Hepatocyte (in vitro differentiated cells): ENCODE data around the gene ABHD8. TPM values are rescaled to one million over a fixed set of nuclear protein-coding genes. Genes with fewer than 3 reads are reported as not detected.

Source experiments
- DNase-seq: peaks from one replicate; pipeline ENCODE4 v3.0.0-alpha.2; 2016; ENCODE audit warnings: low spot score
- H2AFZ ChIP-seq: fragments of 200-600 bp; sonication (generic); 2 replicates; pipeline ENCODE4 v1.6.0; 2016; ENCODE audit warnings: antibody characterized with exemption, mild to moderate bottlenecking
- H3K27ac ChIP-seq: fragments of 200-600 bp; sonication (generic); 2 replicates; pipeline ENCODE4 v1.5.1; 2016; ENCODE audit warnings: mild to moderate bottlenecking
- H3K27me3 ChIP-seq: fragments of 200-600 bp; sonication (generic); 2 replicates; pipeline ENCODE4 v1.6.1; 2016
- H3K36me3 ChIP-seq: fragments of 200-600 bp; sonication (generic); replicated peaks from 2 replicates; pipeline ENCODE4 v1.5.1; 2016; ENCODE audit warnings: low read depth; ENCODE audit not compliant: insufficient read depth
- H3K4me1 ChIP-seq: fragments of 200-600 bp; sonication (generic); 2 replicates; pipeline ENCODE4 v1.5.1; 2016; ENCODE audit warnings: mild to moderate bottlenecking, moderate library complexity; ENCODE audit not compliant: insufficient read depth
- H3K4me2 ChIP-seq: fragments of 200-600 bp; sonication (generic); 2 replicates; pipeline ENCODE4 v1.6.0; 2016
- H3K4me3 ChIP-seq: fragments of 200-600 bp; sonication (generic); 2 replicates; pipeline ENCODE4 v1.5.1; 2016; ENCODE audit warnings: mild to moderate bottlenecking
- H3K79me2 ChIP-seq: fragments of 200-600 bp; sonication (generic); 2 replicates; pipeline ENCODE4 v1.6.0; 2017; ENCODE audit warnings: mild to moderate bottlenecking
- H3K9me2 ChIP-seq: fragments of 200-600 bp; sonication (generic); replicated peaks from 2 replicates; pipeline ENCODE4 v1.6.0; 2017; ENCODE audit warnings: mild to moderate bottlenecking; ENCODE audit not compliant: insufficient read depth
- H3K9me3 ChIP-seq: fragments of 200-600 bp; sonication (generic); 2 replicates; pipeline ENCODE4 v1.5.1; 2016; ENCODE audit warnings: low read depth, mild to moderate bottlenecking
- H4K20me1 ChIP-seq: fragments of 200-600 bp; sonication (generic); 2 replicates; pipeline ENCODE4 v1.6.0; 2016; ENCODE audit warnings: mild to moderate bottlenecking; ENCODE audit not compliant: insufficient read depth, poor library complexity, severe bottlenecking
- EZH2 ChIP-seq: fragments of 200-600 bp; sonication (generic); IDR thresholded peaks from 2 replicates; pipeline ENCODE4 v1.6.1; 2016; ENCODE audit warnings: antibody characterized with exemption, mild to moderate bottlenecking, borderline replicate concordance
- EZH2phosphoT487 ChIP-seq: fragments of 200-600 bp; sonication (generic); IDR thresholded peaks from one replicate; pipeline ENCODE4 v1.6.1; 2018; ENCODE audit warnings: antibody characterized with exemption, mild to moderate bottlenecking, low read depth, moderate library complexity; ENCODE audit not compliant: unreplicated experiment, severe bottlenecking
- WGBS: methylation state at CpG from one replicate; pipeline ENCODE4 v1.1.6; 2016; ENCODE audit warnings: low lambda C conversion rate; ENCODE audit errors: missing lambda C conversion rate; 5-methylcytosine and 5-hydroxymethylcytosine counted together
- polyA plus RNA-seq: library from polyadenylated mRNA; unstranded; fragments of >200 nt; fragmentation: Nextera tagmentation; extraction: Ambion mirVana; gene quantifications from 2 replicates; pipeline ENCODE4 v1.2.1, GENCODE V29; 2016
- total RNA-seq: library from RNA; depleted of rRNA; stranded (reverse); fragments of >200 nt; gene quantifications from 2 replicates; pipeline ENCODE4 v1.2.3, GENCODE V29; 2014
- TF ChIP-seq, protein P1 (sequence below): fragments of 200-600 bp; sonication (generic); IDR thresholded peaks from 2 replicates; pipeline ENCODE4 v1.5.1; 2016; ENCODE audit warnings: antibody characterized with exemption, mild to moderate bottlenecking; ENCODE audit not compliant: poor library complexity

Gene ABHD8
- total and polyA plus RNA-seq, 2 experiments from 2014 or later: 12.9 to 17.6 TPM

DNA sequence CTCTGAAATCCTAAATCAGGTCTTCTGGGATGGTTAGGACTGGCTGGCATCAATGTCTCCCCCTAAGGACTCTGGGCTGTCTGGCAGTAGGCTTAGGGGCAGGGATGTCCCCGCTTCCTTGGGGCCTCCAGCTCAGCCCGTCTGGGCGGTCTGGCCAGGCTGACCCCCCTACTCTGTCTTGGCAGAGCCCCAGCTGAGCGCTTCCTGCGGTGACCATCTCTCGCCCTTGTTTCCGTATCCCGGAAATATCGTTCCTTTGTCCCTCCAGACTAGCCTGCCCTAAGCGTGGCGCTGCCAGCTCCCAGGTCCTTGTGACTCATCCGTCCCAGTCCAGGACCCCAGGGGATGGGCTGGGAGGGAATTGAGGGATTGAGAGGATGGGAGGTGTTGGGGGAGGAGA lies 45.5 kb upstream of the ABHD8 start:
- Histone ChIP-seq H3K79me2 (no peaks in the 10 kb centered on the region), H3K36me3 (no peaks in the 10 kb centered on the region), H3K4me3 (no peak overlapping the region), H3K4me2 (peak overlapping the region; percentile 64), H3K27ac (no peak overlapping the region), H3K4me1 (no peaks in the 10 kb centered on the region), H3K9me3 (no peaks in the 10 kb centered on the region), H4K20me1 (no peaks in the 10 kb centered on the region), H3K9me2 (no peaks in the 10 kb centered on the region), H2AFZ (no peak overlapping the region), H3K27me3 (no peaks in the 10 kb centered on the region)
- DNase-seq: peak; percentile 70
- 23% methylated on average over 12 of the region's 12 CpGs for WGBS
- TF ChIP-seq, protein P1, sequence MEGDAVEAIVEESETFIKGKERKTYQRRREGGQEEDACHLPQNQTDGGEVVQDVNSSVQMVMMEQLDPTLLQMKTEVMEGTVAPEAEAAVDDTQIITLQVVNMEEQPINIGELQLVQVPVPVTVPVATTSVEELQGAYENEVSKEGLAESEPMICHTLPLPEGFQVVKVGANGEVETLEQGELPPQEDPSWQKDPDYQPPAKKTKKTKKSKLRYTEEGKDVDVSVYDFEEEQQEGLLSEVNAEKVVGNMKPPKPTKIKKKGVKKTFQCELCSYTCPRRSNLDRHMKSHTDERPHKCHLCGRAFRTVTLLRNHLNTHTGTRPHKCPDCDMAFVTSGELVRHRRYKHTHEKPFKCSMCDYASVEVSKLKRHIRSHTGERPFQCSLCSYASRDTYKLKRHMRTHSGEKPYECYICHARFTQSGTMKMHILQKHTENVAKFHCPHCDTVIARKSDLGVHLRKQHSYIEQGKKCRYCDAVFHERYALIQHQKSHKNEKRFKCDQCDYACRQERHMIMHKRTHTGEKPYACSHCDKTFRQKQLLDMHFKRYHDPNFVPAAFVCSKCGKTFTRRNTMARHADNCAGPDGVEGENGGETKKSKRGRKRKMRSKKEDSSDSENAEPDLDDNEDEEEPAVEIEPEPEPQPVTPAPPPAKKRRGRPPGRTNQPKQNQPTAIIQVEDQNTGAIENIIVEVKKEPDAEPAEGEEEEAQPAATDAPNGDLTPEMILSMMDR: no peak
- TF ChIP-seq EZH2 (no peak), EZH2phosphoT487 (no peak)

DNA sequence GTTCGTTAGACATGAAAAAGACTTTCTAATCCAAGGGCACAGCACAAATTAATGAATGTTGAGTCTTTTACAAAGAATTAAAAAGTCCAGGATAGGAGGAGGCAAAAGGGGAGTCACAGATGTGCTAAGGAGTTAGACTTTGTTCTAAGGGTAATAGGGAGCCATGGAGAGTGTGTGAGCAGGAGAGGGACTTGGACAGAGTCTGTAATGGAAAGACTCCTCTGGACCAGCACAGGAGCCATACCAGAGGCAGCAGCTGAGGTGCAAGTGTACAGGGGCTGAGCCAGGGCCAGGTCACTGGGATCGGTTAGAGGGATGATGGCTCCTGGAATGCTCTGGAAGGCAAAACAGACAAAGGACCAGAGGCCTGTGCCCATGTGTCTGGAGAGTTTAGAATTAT lies 44.7 kb upstream of the ABHD8 start:
- 89% methylated on average over 2 of the region's 2 CpGs for WGBS

DNA sequence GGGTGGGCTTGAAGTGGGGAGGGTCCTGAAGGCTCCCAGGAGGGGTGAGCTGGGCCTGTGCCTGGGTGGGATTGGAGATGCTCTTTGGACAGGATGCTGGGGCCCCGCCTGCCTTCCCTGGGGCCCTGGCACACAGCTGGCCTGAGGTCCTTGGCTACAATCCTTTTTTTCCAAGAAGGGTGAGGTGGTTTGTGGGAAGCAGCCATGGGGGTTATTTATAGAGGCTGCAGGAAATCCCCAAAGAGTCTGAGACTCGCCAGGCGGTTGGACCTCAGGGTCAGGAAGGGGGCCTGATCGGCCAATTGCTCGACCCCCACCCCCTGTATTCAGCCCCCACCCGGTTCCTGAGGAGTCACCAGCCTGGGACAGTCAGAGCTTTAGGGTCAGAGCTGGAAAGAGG lies 44.1 kb upstream of the ABHD8 start:
- no peaks in the 10 kb centered on the region for H3K27me3 ChIP-seq
- no peaks in the 10 kb centered on the region for H3K9me2 ChIP-seq
- no peak for DNase-seq
- H3K4me2 ChIP-seq: no peak overlapping the region
- no peak overlapping the region for H3K4me3 ChIP-seq
- no peaks in the 10 kb centered on the region for H3K36me3 ChIP-seq
- WGBS: 93% methylated on average over 5 of the region's 6 CpGs
- H3K27ac ChIP-seq: no peak overlapping the region
- no peaks in the 10 kb centered on the region for H3K9me3 ChIP-seq
- H3K79me2 ChIP-seq: no peaks in the 10 kb centered on the region
- no peak for TF ChIP-seq EZH2
- TF ChIP-seq, protein P1: no peak
- TF ChIP-seq EZH2phosphoT487: no peak
- no peak overlapping the region for H2AFZ ChIP-seq
- no peaks in the 10 kb centered on the region for H4K20me1 ChIP-seq
- no peaks in the 10 kb centered on the region for H3K4me1 ChIP-seq

More for the DNA sequence above, 44.7 kb upstream of the ABHD8 start:
- no peaks in the 10 kb centered on the region for H3K36me3 ChIP-seq
- H3K9me2 ChIP-seq: no peaks in the 10 kb centered on the region
- H3K4me1 ChIP-seq: no peaks in the 10 kb centered on the region
- H4K20me1 ChIP-seq: no peaks in the 10 kb centered on the region
- H2AFZ ChIP-seq: no peak overlapping the region
- no peak overlapping the region for H3K4me3 ChIP-seq
- no peak overlapping the region for H3K4me2 ChIP-seq
- no peak for DNase-seq
- no peaks in the 10 kb centered on the region for H3K9me3 ChIP-seq
- H3K27ac ChIP-seq: no peak overlapping the region
- no peaks in the 10 kb centered on the region for H3K27me3 ChIP-seq
- TF ChIP-seq EZH2phosphoT487: no peak
- TF ChIP-seq EZH2: no peak
- TF ChIP-seq, protein P1: no peak
- H3K79me2 ChIP-seq: no peaks in the 10 kb centered on the region
